Endothelial cell (in vitro differentiated cells): ENCODE data around the gene COL8A2. TPM values are rescaled to one million over a fixed set of nuclear protein-coding genes. Genes with fewer than 3 reads are reported as not detected.

Source experiments
- DNase-seq: peaks from one replicate; pipeline ENCODE4 v3.0.0; 2021; ENCODE audit warnings: low spot score
- H3K27ac Mint-ChIP-seq: one replicate; pipeline ENCODE4 v1.8.0; 2021; ENCODE audit warnings: mixed read lengths, inconsistent platforms; ENCODE audit not compliant: unreplicated experiment
- H3K27me3 Mint-ChIP-seq: one replicate; pipeline ENCODE4 v1.8.0; 2021; ENCODE audit warnings: mild to moderate bottlenecking, moderate library complexity, mixed read lengths, inconsistent platforms; ENCODE audit not compliant: unreplicated experiment
- H3K36me3 Mint-ChIP-seq: one replicate; pipeline ENCODE4 v1.8.0; 2021; ENCODE audit warnings: mild to moderate bottlenecking, low read depth, mixed read lengths, inconsistent platforms; ENCODE audit not compliant: unreplicated experiment
- H3K4me1 Mint-ChIP-seq: one replicate; pipeline ENCODE4 v1.8.0; 2021; ENCODE audit warnings: mild to moderate bottlenecking, mixed read lengths, inconsistent platforms; ENCODE audit not compliant: unreplicated experiment
- H3K4me3 Mint-ChIP-seq: one replicate; pipeline ENCODE4 v1.8.0; 2021; ENCODE audit warnings: mild to moderate bottlenecking, mixed read lengths, inconsistent platforms; ENCODE audit not compliant: unreplicated experiment
- H3K9me3 Mint-ChIP-seq: one replicate; pipeline ENCODE4 v1.8.0; 2021; ENCODE audit warnings: mixed read lengths, inconsistent platforms; ENCODE audit not compliant: unreplicated experiment
- total RNA-seq: library from RNA; stranded (reverse); fragmentation: NEBNext Ultra II Directional; extraction: Animal tissue kit (Norgen Biotek cat#: 25700); gene quantifications from one replicate; pipeline ENCODE4 v1.2.1, GENCODE V29; 2021; ENCODE audit not compliant: unreplicated experiment
- TF ChIP-seq, protein P1 (sequence below): fragments of 200-600 bp; sonication (generic); IDR thresholded peaks from one replicate; pipeline ENCODE4 v1.5.0; 2021; ENCODE audit warnings: antibody characterized with exemption; ENCODE audit not compliant: unreplicated experiment

The COL8A2 gene
- total RNA-seq, 1 donor from 2014 or later = 0.13 TPM

DNA sequence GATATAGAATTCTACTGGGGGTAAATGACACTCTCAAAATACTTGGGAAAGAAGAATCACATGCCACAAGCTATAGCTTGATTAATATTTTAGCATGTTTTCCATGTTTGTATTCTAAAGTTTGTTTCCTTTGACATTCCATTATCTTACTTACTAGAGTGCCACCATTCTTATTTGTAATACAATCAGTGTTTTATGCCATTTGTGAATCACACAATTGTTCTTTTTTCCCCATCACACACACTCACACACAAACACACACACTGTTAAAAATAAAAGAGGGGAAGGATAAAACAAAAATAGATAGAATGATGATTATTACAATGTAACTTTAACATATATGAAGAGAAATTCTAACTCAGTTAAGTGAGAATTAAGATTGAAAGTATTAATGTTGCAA is 57.2 kb downstream of the COL8A2 start:
- Mint-ChIP-seq H3K4me1 (no peaks in the 10 kb centered on the region), H3K27ac (no peak overlapping the region), H3K4me3 (no peak overlapping the region), H3K9me3 (no peaks in the 10 kb centered on the region), H3K36me3 (peaks cover 3% of the 10 kb centered on the region), H3K27me3 (no peaks in the 10 kb centered on the region)
- TF ChIP-seq, protein P1, sequence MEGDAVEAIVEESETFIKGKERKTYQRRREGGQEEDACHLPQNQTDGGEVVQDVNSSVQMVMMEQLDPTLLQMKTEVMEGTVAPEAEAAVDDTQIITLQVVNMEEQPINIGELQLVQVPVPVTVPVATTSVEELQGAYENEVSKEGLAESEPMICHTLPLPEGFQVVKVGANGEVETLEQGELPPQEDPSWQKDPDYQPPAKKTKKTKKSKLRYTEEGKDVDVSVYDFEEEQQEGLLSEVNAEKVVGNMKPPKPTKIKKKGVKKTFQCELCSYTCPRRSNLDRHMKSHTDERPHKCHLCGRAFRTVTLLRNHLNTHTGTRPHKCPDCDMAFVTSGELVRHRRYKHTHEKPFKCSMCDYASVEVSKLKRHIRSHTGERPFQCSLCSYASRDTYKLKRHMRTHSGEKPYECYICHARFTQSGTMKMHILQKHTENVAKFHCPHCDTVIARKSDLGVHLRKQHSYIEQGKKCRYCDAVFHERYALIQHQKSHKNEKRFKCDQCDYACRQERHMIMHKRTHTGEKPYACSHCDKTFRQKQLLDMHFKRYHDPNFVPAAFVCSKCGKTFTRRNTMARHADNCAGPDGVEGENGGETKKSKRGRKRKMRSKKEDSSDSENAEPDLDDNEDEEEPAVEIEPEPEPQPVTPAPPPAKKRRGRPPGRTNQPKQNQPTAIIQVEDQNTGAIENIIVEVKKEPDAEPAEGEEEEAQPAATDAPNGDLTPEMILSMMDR = no peak
- no peak for DNase-seq

DNA sequence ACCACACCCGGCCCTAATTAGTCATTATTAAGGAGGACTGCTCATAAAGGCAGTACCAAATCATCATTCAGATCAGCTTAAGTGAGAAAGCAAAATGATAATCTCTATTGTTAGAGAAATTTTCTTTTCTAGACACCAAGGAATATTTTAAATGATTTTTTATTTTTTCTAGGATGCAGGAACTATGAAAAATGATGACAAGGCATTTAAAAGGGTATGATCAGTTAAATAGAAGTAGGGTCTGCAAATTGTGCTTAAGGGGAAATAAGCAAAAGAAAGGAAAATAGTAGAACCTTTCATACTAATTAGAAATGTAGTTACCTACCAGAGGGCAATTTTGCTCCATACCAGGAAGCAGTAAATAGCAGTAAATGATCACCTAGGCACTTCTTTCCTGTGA is 62.7 kb downstream of the COL8A2 start:
- TF ChIP-seq, protein P1 = no peak
- Mint-ChIP-seq H3K4me3 (no peak overlapping the region), H3K27ac (no peak overlapping the region), H3K9me3 (no peaks in the 10 kb centered on the region), H3K36me3 (peaks cover 3% of the 10 kb centered on the region), H3K27me3 (no peaks in the 10 kb centered on the region), H3K4me1 (no peaks in the 10 kb centered on the region)
- DNase-seq = no peak

DNA sequence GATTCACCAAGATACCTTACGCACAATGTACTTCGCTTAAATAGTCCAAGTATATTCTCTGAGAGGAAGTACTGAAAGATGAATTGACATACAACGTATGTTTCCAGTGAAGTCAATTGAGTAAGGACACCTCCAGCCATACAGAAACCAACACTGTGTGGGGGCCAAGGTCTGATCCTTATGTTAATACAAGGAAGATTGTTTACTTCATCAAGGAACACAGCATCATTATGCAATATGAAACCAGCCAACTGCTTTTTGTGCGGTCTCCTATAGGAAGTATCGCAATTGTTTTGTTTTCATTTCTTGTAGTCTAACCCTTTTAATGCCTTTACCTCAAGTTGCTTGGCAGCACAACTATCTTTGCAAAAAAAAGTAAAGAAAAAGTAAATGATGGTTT is 69.3 kb downstream of the COL8A2 start:
- DNase-seq = no peak
- no peaks in the 10 kb centered on the region for H3K27me3 Mint-ChIP-seq
- no peaks in the 10 kb centered on the region for H3K36me3 Mint-ChIP-seq
- TF ChIP-seq, protein P1 = no peak
- no peaks in the 10 kb centered on the region for H3K9me3 Mint-ChIP-seq
- H3K27ac Mint-ChIP-seq = no peak overlapping the region
- H3K4me1 Mint-ChIP-seq = no peaks in the 10 kb centered on the region
- no peak overlapping the region for H3K4me3 Mint-ChIP-seq

DNA sequence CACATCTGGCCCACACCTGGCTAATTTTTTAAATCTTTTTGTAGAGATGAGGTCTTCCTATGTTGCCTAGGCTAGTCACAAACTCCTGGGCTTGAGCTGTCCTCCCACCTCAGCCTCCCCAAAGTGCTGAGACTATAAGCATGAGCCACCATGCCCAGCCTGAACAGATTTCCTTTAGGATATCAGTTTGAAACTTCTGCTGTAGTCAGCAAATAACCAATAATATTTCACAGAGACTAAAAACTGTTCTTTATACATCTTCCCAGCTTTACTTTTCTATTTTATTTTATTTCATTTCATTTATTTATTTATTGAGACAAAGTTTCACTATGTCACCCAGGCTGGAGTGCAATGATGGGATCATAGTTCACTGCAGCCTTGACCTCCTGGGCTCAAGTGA is 71.0 kb downstream of the COL8A2 start:
- no peaks in the 10 kb centered on the region for H3K27me3 Mint-ChIP-seq

DNA sequence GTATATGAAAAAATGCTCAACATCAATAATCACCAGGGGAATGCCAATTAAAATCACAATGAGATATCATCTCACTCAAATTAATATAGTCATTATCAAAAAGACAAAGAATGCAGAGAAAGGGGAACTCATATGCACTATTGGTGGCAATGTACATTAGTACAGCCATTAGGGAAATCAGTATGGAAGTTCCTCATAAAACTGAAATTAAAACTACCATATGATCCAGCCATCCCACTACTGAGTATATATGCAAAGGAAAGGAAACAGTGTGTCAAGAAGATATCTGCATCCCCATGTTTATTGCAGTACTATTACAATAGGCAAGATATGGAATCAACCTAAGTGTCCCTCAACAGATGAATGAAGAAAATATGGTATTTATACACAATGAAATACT is 73.2 kb downstream of the COL8A2 start:
- Mint-ChIP-seq H3K9me3 (no peaks in the 10 kb centered on the region), H3K27me3 (no peaks in the 10 kb centered on the region), H3K36me3 (peaks cover 8% of the 10 kb centered on the region), H3K4me3 (no peak overlapping the region), H3K4me1 (no peaks in the 10 kb centered on the region), H3K27ac (no peak overlapping the region)
- TF ChIP-seq, protein P1 = no peak
- DNase-seq = no peak

More for the DNA sequence above, 71.0 kb downstream of the COL8A2 start:
- Mint-ChIP-seq H3K4me1 (no peaks in the 10 kb centered on the region), H3K27ac (no peak overlapping the region), H3K4me3 (no peak overlapping the region), H3K9me3 (no peaks in the 10 kb centered on the region), H3K36me3 (peaks cover 2% of the 10 kb centered on the region)
- TF ChIP-seq, protein P1 = no peak
- DNase-seq = no peak

Other genes starting within 250 kb of the COL8A2 start
- 41.1 TPM for gene AGO1, start 242.0 kb downstream of the COL8A2 start, total RNA-seq
- 25.9 TPM for gene AGO3, start 194.1 kb downstream of the COL8A2 start, total RNA-seq
- gene TEKT2, start 41.1 kb downstream of the COL8A2 start, total RNA-seq = 0.80 TPM
- 24.2 TPM for gene ADPRS, start 36.3 kb downstream of the COL8A2 start, total RNA-seq
- 50.7 TPM for gene TRAPPC3, start 24.3 kb upstream of the COL8A2 start, total RNA-seq
- 189 TPM for gene MAP7D1, start 30.9 kb upstream of the COL8A2 start, total RNA-seq
- 129 TPM for gene THRAP3, start 99.2 kb upstream of the COL8A2 start, total RNA-seq
- 4.8 TPM for gene SH3D21, start 181.1 kb upstream of the COL8A2 start, total RNA-seq
- gene EVA1B, start 198.4 kb upstream of the COL8A2 start, total RNA-seq = 87.9 TPM